HL-60 (cell line): ENCODE data around the gene PHF14.

Experiments
- DNase-seq, 2 experiments: peaks; one replicate each; pipeline ENCODE4 v3.0.0-alpha.2; 2010 to 2020; ENCODE audit warnings: low read depth in 1 of 2, low spot score in 1 of 2
- H3K27ac ChIP-seq: fragments of 250-450 bp; sonication (Bioruptor Pico); replicated peaks from 2 replicates; pipeline ENCODE4 v1.5.1; 2020; ENCODE audit warnings: mild to moderate bottlenecking, moderate library complexity
- H3K27me3 ChIP-seq: fragments of 250-450 bp; sonication (Bioruptor Pico); 2 replicates; pipeline ENCODE4 v1.5.1; 2021; ENCODE audit warnings: mild to moderate bottlenecking, moderate library complexity; ENCODE audit not compliant: insufficient read depth, poor library complexity, severe bottlenecking
- H3K4me3 ChIP-seq: replicated peaks from 2 replicates; pipeline ENCODE4 v1.5.1; 2011; ENCODE audit warnings: mild to moderate bottlenecking, control low read depth, low read length; ENCODE audit not compliant: insufficient read depth
- CTCF ChIP-seq: IDR thresholded peaks from one replicate; pipeline ENCODE4 v1.5.1; 2011; ENCODE audit warnings: low read length, control low read depth, inconsistent platforms; ENCODE audit not compliant: insufficient read depth
- GABPA ChIP-seq: IDR thresholded peaks from 2 replicates; pipeline ENCODE4 v1.6.1; 2012; ENCODE audit warnings: low read depth
- POLR2AphosphoS5 ChIP-seq: IDR thresholded peaks from 2 replicates; pipeline ENCODE4 v1.6.1; 2012; ENCODE audit warnings: low read depth
- REST ChIP-seq: IDR thresholded peaks from 2 replicates; pipeline ENCODE4 v1.6.1; 2012; ENCODE audit warnings: low read depth; ENCODE audit not compliant: insufficient replicate concordance
- SPI1 ChIP-seq: IDR thresholded peaks from 2 replicates; pipeline ENCODE4 v1.6.1; 2012; ENCODE audit warnings: low read depth, mild to moderate bottlenecking, borderline replicate concordance

The PHF14 gene

GRCh38 chr7:11141541-11141940, 167.9 kb downstream of the PHF14 start:
- Histone ChIP-seq H3K4me3 (no peak overlapping the region), H3K27ac (no peak overlapping the region), H3K27me3 (no peaks in the 10 kb centered on the region)
- no peak for TF ChIP-seq SPI1
- TF ChIP-seq GABPA: no peak
- TF ChIP-seq POLR2AphosphoS5: no peak
- no peak for TF ChIP-seq CTCF
- TF ChIP-seq REST: no peak
- no peak for DNase-seq

- TF ChIP-seq SPI1: no peak
- no peak for TF ChIP-seq REST
- TF ChIP-seq CTCF: no peak
- TF ChIP-seq POLR2AphosphoS5: no peak
- no peak for TF ChIP-seq GABPA
- no peak overlapping the region for H3K27ac ChIP-seq
- no peak for DNase-seq
- H3K4me3 ChIP-seq: no peak overlapping the region
- no peaks in the 10 kb centered on the region for H3K27me3 ChIP-seq
These were observed 180.0 kb downstream of the PHF14 start for GRCh38 chr7:11153694-11154093.

- no peak overlapping the region for H3K4me3 ChIP-seq
- TF ChIP-seq REST: no peak
- no peak for TF ChIP-seq SPI1
- TF ChIP-seq POLR2AphosphoS5: no peak
- TF ChIP-seq GABPA: no peak
- no peak for TF ChIP-seq CTCF
- H3K27me3 ChIP-seq: no peaks in the 10 kb centered on the region
- no peak overlapping the region for H3K27ac ChIP-seq
- DNase-seq: no peak
These were observed 182.2 kb downstream of the PHF14 start for GRCh38 chr7:11155883-11156282.
